HepG2 (cell line): ENCODE measurements around the gene SULT4A1. TPM values are rescaled to one million over a fixed set of nuclear protein-coding genes. Genes with fewer than 3 reads are reported as not detected.

Experiments
- CBX5 ChIP-seq: sonication (generic); formaldehyde crosslinking; IDR thresholded peaks from 2 replicates; pipeline ENCODE4 v1.4.0; 2020; ENCODE audit warnings: missing genetic modification reagents, borderline replicate concordance
- ELF4 ChIP-seq: sonication (generic); formaldehyde crosslinking; IDR thresholded peaks from 2 replicates; pipeline ENCODE4 v1.5.0; 2020; ENCODE audit warnings: missing genetic modification reagents, mild to moderate bottlenecking, moderate library complexity, borderline replicate concordance
- FOXC1 ChIP-seq: sonication (generic); formaldehyde crosslinking; IDR thresholded peaks from 2 replicates; pipeline ENCODE4 v1.8.0; 2022; ENCODE audit warnings: mild to moderate bottlenecking, missing genetic modification reagents, borderline replicate concordance
- FOXJ3 ChIP-seq: sonication (generic); formaldehyde crosslinking; IDR thresholded peaks from 2 replicates; pipeline ENCODE4 v1.4.0; 2020; ENCODE audit warnings: missing genetic modification reagents, mild to moderate bottlenecking, borderline replicate concordance
- GMEB1 ChIP-seq: sonication (generic); formaldehyde crosslinking; IDR thresholded peaks from 2 replicates; pipeline ENCODE4 v1.5.1; 2020; ENCODE audit warnings: missing genetic modification reagents, mild to moderate bottlenecking, borderline replicate concordance
- GTF3A ChIP-seq: sonication (generic); formaldehyde crosslinking; conservative IDR thresholded peaks from 2 replicates; pipeline ENCODE4 v1.4.0; 2020; ENCODE audit warnings: mild to moderate bottlenecking, missing genetic modification reagents
- LBX2 ChIP-seq: sonication (generic); formaldehyde crosslinking; IDR thresholded peaks from 2 replicates; pipeline ENCODE4 v1.5.0; 2020; ENCODE audit warnings: missing genetic modification reagents, mild to moderate bottlenecking, borderline replicate concordance
- MXI1 ChIP-seq: IDR thresholded peaks from 3 replicates; pipeline ENCODE4 v1.6.1; 2012; ENCODE audit warnings: low read depth, low read length, inconsistent platforms, borderline replicate concordance
- NR3C1 ChIP-seq: sonication (generic); formaldehyde crosslinking; IDR thresholded peaks from 2 replicates; pipeline ENCODE4 v1.4.0; 2020; ENCODE audit warnings: missing genetic modification reagents
- PHF20 ChIP-seq: sonication (generic); formaldehyde crosslinking; IDR thresholded peaks from 2 replicates; pipeline ENCODE4 v1.5.0; 2020; ENCODE audit warnings: mild to moderate bottlenecking, missing genetic modification reagents
- POGK ChIP-seq: sonication (generic); formaldehyde crosslinking; conservative IDR thresholded peaks from 2 replicates; pipeline ENCODE4 v1.8.0; 2022; ENCODE audit warnings: mild to moderate bottlenecking, moderate library complexity, missing genetic modification reagents
- PPARG ChIP-seq: conservative IDR thresholded peaks from 2 replicates; pipeline ENCODE4 v1.6.1; 2016; ENCODE audit warnings: missing biosample characterization, missing genetic modification reagents
- PRPF4 ChIP-seq: fragments of 200-400 bp; formaldehyde crosslinking; IDR thresholded peaks from 2 replicates; pipeline ENCODE4 v1.6.1; 2016; ENCODE audit warnings: low read length, low read depth; ENCODE audit not compliant: poor library complexity, severe bottlenecking
- SIX4 ChIP-seq: sonication (generic); formaldehyde crosslinking; IDR thresholded peaks from 2 replicates; pipeline ENCODE4 v1.4.0; 2020; ENCODE audit warnings: missing genetic modification reagents
- SNAPC2 ChIP-seq: sonication (generic); formaldehyde crosslinking; IDR thresholded peaks from 2 replicates; pipeline ENCODE4 v1.8.1; 2022; ENCODE audit warnings: mild to moderate bottlenecking, missing genetic modification reagents
- TCF7L2 ChIP-seq: IDR thresholded peaks from 2 replicates; pipeline ENCODE4 v1.6.1; 2011; ENCODE audit warnings: mild to moderate bottlenecking, low read depth, low read length, moderate library complexity
- TEF ChIP-seq: sonication (generic); formaldehyde crosslinking; IDR thresholded peaks from 2 replicates; pipeline ENCODE4 v1.5.0; 2020; ENCODE audit warnings: missing genetic modification reagents
- ZBTB34 ChIP-seq: sonication (generic); formaldehyde crosslinking; IDR thresholded peaks from 2 replicates; pipeline ENCODE4 v1.8.0; 2022; ENCODE audit warnings: mild to moderate bottlenecking, missing genetic modification reagents
- ZFX ChIP-seq: sonication (generic); formaldehyde crosslinking; IDR thresholded peaks from 2 replicates; pipeline ENCODE4 v1.4.0; 2020; ENCODE audit warnings: mild to moderate bottlenecking, low read depth, missing genetic modification reagents, moderate library complexity
- ZNF282 ChIP-seq: fragments of 450-650 bp; IDR thresholded peaks from 2 replicates; pipeline ENCODE4 v1.6.1; 2018; ENCODE audit not compliant: partially characterized antibody
- ZNF326 ChIP-seq: sonication (generic); formaldehyde crosslinking; IDR thresholded peaks from 2 replicates; pipeline ENCODE4 v1.4.0; 2020; ENCODE audit warnings: missing genetic modification reagents, borderline replicate concordance
- ZNF335 ChIP-seq: sonication (generic); formaldehyde crosslinking; IDR thresholded peaks from 2 replicates; pipeline ENCODE4 v1.4.0; 2020; ENCODE audit warnings: missing genetic modification reagents
- ZNF382 ChIP-seq: sonication (generic); formaldehyde crosslinking; IDR thresholded peaks from 2 replicates; pipeline ENCODE4 v1.5.0; 2020; ENCODE audit warnings: missing genetic modification reagents, mild to moderate bottlenecking, borderline replicate concordance
- polyA plus RNA-seq, 8 experiments: library from polyadenylated mRNA; depleted of rRNA in 3 of 8; stranded (reverse) in 7 of 8; unstranded in 1 of 8; fragments of >200 nt; fragmentation: Illumina TruSeq in 4 of 8; extraction: Trizol in 4 of 8; gene quantifications; 2 replicates each; pipeline versions ENCODE4 v1.2.1 to v1.2.3, GENCODE V29; 2011 to 2016; ENCODE audit warnings: low read depth in 4 of 8, missing spikeins in 1 of 8, mixed read lengths in 1 of 8; ENCODE audit not compliant: insufficient read depth in 1 of 8
- total RNA-seq, 5 experiments: library from RNA; depleted of rRNA; stranded (reverse); fragments of >200 nt; fragmentation: Illumina TruSeq; extraction: Trizol; gene quantifications; 2 replicates each; pipeline ENCODE4 v1.2.3, GENCODE V29; 2016; ENCODE audit warnings: low read depth in 1 of 5

Gene SULT4A1
- total and polyA plus RNA-seq, 2 of the 13 experiments (the other 11 are each of a cell fraction or from before 2014, with no cell fraction given) = not detected

GRCh38 chr22:43867839-43868635, 5.7 kb upstream of the SULT4A1 start (continued):
- TF ChIP-seq FOXJ3 (CRISPR knock-in tag) (no peak), ZNF335 (CRISPR knock-in tag) (no peak), ZBTB34 (CRISPR knock-in tag) (no peak), MXI1 (no peak), PRPF4 (no peak), SIX4 (CRISPR knock-in tag) (0 out of 2 replicates have a peak, but pooled peaks have one; percentile 48), ZFX (CRISPR knock-in tag) (no peak), ZNF282 (no peak), SNAPC2 (no peak), POGK (CRISPR knock-in tag) (peak; percentile 51; the same call in 1 of the 2 replicates), TCF7L2 (no peak), TEF (CRISPR knock-in tag) (peak; percentile 77), ELF4 (no peak), ZNF326 (CRISPR knock-in tag) (no peak), LBX2 (CRISPR knock-in tag) (no peak), ZNF382 (CRISPR knock-in tag) (no peak), PHF20 (peak; percentile 20; the same call in 1 of the 2 replicates), CBX5 (CRISPR knock-in tag) (no peak), GTF3A (no peak), GMEB1 (no peak), NR3C1 (CRISPR knock-in tag) (no peak), PPARG (CRISPR knock-in tag) (peak; percentile 40; the same call in 1 of the 2 replicates), FOXC1 (CRISPR knock-in tag) (no peak)
